ENCODE results near the gene DLG5. TPM values are rescaled to one million over a fixed set of nuclear protein-coding genes. Genes with fewer than 3 reads are reported as not detected.

The DLG5 gene
- total RNA-seq, 1 donor = 39.7 TPM

DNA sequence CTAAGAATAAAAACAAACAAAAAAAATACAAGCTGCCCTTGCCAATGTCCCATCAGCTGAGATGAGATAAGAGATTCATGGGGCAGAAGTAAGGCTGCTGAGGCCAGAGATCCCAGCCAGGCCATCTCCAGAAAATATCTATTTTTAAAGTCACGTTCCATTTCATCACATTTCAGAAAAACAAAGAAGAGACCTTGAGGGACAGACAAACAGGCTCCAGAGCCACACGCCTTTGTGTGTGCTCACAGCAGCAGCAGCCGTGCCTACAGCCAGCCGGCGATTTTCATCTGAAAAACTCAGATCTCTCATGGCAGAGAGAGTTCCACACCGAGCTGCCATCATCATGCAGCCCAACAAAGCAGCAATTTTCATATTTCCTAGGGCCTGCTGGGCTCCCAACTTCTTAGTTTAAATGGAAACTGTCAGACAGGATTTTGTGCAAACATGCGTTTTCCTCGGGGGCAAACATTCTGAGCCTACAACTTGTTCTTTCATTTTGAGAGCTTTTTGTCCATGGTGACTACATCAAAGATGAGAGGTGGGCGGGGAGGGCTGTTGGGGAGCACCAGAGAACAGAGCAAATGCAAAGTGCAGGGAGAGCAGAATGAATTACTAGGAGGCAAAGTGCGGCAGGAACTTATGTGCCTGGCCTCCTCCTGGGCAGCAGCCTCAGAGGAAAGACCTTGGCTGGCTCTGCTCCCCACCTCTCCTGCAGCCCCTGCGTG, 38.8 kb downstream of the DLG5 start:
- no peak overlapping the region for H3K4me3 ChIP-seq (ENCODE audit: low read depth, low read length)
- no peak for DNase-seq (ENCODE audit: low read depth)
- TF ChIP-seq, protein P1, sequence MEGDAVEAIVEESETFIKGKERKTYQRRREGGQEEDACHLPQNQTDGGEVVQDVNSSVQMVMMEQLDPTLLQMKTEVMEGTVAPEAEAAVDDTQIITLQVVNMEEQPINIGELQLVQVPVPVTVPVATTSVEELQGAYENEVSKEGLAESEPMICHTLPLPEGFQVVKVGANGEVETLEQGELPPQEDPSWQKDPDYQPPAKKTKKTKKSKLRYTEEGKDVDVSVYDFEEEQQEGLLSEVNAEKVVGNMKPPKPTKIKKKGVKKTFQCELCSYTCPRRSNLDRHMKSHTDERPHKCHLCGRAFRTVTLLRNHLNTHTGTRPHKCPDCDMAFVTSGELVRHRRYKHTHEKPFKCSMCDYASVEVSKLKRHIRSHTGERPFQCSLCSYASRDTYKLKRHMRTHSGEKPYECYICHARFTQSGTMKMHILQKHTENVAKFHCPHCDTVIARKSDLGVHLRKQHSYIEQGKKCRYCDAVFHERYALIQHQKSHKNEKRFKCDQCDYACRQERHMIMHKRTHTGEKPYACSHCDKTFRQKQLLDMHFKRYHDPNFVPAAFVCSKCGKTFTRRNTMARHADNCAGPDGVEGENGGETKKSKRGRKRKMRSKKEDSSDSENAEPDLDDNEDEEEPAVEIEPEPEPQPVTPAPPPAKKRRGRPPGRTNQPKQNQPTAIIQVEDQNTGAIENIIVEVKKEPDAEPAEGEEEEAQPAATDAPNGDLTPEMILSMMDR (IDR thresholded peaks at IDR 0.05; ENCODE audit: insufficient read depth, low read depth, low read length) = no peak

DNA sequence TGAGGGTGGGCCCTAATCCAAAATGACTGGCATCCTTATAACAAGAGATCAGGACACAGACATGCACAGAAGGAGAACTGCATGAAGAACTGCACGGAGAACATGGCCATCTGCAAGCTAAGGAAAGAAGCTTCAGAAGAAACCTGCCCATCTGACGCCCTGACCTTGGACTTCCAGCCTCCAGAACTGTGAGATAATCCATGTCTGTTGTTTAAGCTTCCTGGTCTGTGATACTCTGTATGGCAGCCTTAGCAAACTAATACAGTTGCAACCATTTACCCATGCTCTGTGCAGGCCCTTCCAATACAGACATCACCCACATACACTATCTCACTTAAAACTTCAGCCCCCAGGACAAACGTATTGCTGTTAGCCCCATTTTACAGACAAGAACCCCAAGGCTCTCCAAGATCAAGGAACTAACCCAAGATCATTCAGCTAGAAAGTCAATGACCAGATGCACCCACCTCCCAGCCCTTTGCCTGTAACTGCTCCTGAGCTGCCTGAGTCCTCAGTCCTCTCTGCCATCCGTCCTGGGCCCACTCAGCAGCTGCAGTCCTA, 39.7 kb downstream of the DLG5 start:
- no peak overlapping the region for H3K4me3 ChIP-seq (ENCODE audit: low read depth, low read length)
- DNase-seq (ENCODE audit: low read depth) = no peak
- TF ChIP-seq, protein P1 (IDR thresholded peaks at IDR 0.05; ENCODE audit: insufficient read depth, low read depth, low read length) = no peak

DNA sequence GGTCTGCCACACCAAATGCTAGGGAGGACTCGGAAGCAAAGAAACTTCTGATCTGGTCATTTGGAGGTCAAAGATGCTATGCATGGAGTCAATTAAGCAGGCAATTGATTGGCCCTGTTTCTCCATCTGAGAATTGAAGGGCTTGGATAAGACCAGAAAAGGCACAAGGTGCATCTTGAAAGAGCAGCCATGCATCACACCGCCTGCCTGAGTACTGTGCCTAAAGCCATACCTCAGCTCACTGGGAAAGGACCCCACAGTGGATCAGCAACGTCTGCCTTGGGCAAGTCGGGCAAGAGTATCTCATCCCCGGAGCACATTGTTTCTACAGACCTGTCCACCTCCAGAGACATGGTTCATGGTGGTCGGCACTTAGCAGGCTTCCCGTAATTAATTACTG, 42.4 kb downstream of the DLG5 start:
- TF ChIP-seq, protein P1 (IDR thresholded peaks at IDR 0.05; ENCODE audit: insufficient read depth, low read depth, low read length) = no peak
- DNase-seq (ENCODE audit: low read depth) = no peak
- no peak overlapping the region for H3K4me3 ChIP-seq (ENCODE audit: low read depth, low read length)

DNA sequence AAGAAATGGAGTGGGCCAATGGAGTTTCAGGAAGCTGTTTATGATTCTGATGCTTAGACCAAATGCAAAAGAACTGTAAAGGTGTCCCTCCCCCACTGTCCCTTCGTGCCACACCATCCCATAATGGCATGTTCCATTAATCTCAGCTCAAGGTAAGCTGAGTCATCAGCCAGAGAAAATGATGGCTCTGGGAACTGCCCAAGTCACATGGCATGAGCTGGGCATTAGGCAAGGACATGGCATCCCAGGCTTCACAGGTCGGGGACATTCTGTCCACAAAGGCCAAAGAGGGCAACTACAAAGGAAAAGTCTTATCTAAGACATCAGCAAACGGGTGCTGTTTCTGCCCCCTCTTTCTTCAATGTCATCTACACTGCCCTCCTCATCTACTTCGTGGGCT, 44.9 kb downstream of the DLG5 start:
- no peak for DNase-seq (ENCODE audit: low read depth)
- TF ChIP-seq, protein P1 (IDR thresholded peaks at IDR 0.05; ENCODE audit: insufficient read depth, low read depth, low read length) = no peak

DNA sequence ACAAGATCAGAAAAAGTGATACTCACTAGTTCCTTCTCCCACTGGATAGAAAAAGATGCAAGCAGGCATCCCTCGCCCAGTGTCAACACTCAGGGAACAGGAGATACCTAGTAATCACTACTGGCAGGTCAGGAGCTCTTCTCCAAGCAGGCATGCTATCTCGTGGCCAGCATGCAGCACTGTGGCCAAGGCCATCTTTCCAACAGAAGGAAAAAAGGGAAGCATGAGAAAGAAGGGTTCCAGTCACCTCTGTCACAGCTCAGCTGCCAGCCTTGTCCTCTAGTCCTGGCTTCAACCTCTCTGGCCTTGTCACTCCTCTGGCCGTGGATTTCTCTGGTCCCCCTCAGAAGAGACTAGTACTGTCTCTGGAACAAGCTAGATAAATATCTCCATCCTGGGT, 45.3 kb downstream of the DLG5 start:
- DNase-seq (ENCODE audit: low read depth) = no peak
- TF ChIP-seq, protein P1 (IDR thresholded peaks at IDR 0.05; ENCODE audit: insufficient read depth, low read depth, low read length) = no peak
- no peak overlapping the region for H3K4me3 ChIP-seq (ENCODE audit: low read depth, low read length)

More for the DNA sequence above, 44.9 kb downstream of the DLG5 start:
- H3K4me3 ChIP-seq (ENCODE audit: low read depth, low read length) = no peak overlapping the region

DNA sequence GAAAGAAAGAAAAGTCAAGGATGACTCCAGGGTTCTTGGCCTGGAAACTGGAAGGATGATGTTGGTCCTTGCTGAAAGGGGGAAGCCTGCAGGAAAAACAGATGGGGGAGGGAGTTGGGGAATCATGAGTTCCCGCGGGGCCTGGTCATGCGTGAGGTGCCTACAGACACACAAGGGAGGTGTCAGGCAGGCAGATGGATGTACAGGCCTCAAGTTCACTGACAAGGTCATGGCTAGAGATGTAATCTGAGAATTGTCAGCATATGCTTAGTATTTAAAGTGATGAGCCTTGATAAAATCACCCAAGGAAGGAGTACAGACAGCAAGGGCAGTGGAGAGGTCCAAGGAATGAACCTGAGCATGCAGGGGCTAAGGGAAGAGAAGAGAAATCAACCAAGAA, 46.8 kb downstream of the DLG5 start:
- TF ChIP-seq, protein P1 (IDR thresholded peaks at IDR 0.05; ENCODE audit: insufficient read depth, low read depth, low read length) = no peak
- no peak overlapping the region for H3K4me3 ChIP-seq (ENCODE audit: low read depth, low read length)
- no peak for DNase-seq (ENCODE audit: low read depth)

Data from fibroblast of villous mesenchyme (primary cell).